ENCODE measurements around the gene PPIL4. TPM values are rescaled to one million over a fixed set of nuclear protein-coding genes. Genes with fewer than 3 reads are reported as not detected.

PPIL4 gene
- total and polyA plus RNA-seq, 8 donors: 6.5 to 14.2 (median 8.8) TPM

DNA sequence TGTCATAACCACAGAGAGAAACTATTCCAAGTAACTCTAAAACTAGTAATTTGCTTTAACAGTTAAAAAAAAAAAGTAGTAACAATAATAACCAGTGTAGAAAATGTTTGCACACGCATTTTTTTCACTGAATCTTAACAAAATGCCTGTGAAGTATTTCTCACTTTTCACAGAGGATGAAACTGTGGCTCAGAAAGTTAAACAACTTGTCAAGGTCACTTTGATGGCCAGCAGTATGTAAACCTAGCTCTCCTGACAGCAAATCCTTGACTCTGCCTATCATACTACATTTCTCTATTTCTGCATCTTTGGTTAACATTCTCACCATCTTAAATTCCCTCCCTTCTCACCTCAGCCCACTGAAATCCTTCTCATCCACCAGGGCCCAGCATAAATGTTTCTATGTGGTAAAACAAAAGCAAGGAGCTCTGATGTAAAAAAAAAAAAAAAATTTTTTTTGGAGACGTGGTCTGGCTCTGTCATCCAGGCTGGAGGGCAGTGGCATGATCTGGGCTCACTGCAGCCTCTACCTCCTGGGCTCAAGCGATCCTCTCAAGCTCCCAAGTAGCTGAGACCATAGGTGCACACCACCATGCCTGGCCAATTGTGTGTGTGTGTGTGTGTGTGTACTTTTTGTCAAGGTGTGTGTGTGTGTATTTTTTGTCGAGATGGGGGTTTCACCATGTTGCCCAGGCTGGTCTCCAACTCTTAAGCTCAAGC, 34.9 kb downstream of the PPIL4 start:
- no peaks in the 10 kb centered on the region for H3K9me3 ChIP-seq
- WGBS, 2 donors: 68 to 77% methylated on average over 4 of the region's 4 CpGs
- H3K27me3 ChIP-seq: no peaks in the 10 kb centered on the region
- no peak for ATAC-seq
- peaks cover 0 to 7% (median 0%) of the 10 kb centered on the region in 3 donors for H3K36me3 ChIP-seq
- H3K27ac ChIP-seq: no peak overlapping the region
- no peak for FAIRE-seq
- TF ChIP-seq, protein P1, sequence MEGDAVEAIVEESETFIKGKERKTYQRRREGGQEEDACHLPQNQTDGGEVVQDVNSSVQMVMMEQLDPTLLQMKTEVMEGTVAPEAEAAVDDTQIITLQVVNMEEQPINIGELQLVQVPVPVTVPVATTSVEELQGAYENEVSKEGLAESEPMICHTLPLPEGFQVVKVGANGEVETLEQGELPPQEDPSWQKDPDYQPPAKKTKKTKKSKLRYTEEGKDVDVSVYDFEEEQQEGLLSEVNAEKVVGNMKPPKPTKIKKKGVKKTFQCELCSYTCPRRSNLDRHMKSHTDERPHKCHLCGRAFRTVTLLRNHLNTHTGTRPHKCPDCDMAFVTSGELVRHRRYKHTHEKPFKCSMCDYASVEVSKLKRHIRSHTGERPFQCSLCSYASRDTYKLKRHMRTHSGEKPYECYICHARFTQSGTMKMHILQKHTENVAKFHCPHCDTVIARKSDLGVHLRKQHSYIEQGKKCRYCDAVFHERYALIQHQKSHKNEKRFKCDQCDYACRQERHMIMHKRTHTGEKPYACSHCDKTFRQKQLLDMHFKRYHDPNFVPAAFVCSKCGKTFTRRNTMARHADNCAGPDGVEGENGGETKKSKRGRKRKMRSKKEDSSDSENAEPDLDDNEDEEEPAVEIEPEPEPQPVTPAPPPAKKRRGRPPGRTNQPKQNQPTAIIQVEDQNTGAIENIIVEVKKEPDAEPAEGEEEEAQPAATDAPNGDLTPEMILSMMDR (IDR thresholded peaks at IDR 0.05): no peak
- H3K4me3 ChIP-seq: no peak overlapping the region
- intact Hi-C loops (cut with DNase I): no loop called here
- no peaks in the 10 kb centered on the region for H3K4me1 ChIP-seq
- DNase-seq: no peak

DNA sequence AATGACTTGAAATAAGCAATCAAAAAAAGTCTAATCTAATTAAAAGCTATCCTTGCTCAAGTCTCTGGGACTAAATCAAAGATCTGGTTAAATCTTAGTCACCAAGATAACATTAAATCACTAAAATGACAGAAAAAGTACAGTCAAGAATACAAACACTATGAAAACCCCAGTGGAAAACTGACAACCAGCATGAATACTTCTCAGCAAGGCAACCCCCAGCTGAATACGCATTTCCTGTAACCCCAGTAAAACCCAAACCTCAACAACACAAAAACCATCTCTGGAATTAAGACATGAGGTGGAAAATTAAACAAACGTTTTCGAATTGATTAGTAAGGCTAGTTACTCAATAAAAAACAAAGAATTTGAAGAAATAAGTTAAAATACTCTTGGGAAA, 37.4 kb downstream of the PPIL4 start:
- intact Hi-C loops (cut with DNase I): no loop called here
- no peaks in the 10 kb centered on the region for H3K27me3 ChIP-seq
- DNase-seq (no peak), ATAC-seq (no peak), FAIRE-seq (no peak)
- no peak overlapping the region for H3K27ac ChIP-seq
- peaks cover 0 to 7% (median 0%) of the 10 kb centered on the region in 3 donors for H3K36me3 ChIP-seq
- no peaks in the 10 kb centered on the region for H3K4me1 ChIP-seq
- 52 to 54% methylated on average over 3 of the region's 3 CpGs for WGBS, 2 donors
- H3K9me3 ChIP-seq: no peaks in the 10 kb centered on the region
- TF ChIP-seq, protein P1 (IDR thresholded peaks at IDR 0.05): no peak
- no peak overlapping the region for H3K4me3 ChIP-seq

DNA sequence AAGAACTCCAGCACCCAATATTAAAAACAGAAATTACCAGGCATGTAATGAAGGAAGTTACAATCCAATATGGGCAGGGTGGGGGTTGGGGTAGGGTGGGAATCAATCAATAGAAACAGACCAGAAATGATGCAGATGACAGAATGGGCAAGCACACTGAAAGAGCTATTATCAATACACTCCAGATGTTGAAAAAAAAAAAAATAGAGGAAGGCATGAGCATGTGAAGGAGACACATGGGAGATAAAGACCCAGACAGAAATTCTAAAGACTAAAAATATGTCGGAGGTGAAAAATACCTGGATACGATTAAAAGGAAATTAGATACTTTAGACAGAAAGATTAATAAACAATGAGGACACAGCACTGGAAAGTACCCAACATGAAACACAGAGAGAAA, 42.0 kb downstream of the PPIL4 start:
- ATAC-seq: no peak
- FAIRE-seq: no peak
- Histone ChIP-seq H3K4me3 (no peak overlapping the region), H3K36me3 (no peaks in the 10 kb centered on the region), H3K9me3 (no peaks in the 10 kb centered on the region), H3K4me1 (no peaks in the 10 kb centered on the region), H3K27ac (no peak overlapping the region), H3K27me3 (no peaks in the 10 kb centered on the region)
- TF ChIP-seq, protein P1 (IDR thresholded peaks at IDR 0.05): no peak
- intact Hi-C loops (cut with DNase I): no loop called here
- DNase-seq: no peak
- whole genome bisulfite sequencing, 2 donors: 53 to 64% methylated on average over 2 of the region's 2 CpGs

DNA sequence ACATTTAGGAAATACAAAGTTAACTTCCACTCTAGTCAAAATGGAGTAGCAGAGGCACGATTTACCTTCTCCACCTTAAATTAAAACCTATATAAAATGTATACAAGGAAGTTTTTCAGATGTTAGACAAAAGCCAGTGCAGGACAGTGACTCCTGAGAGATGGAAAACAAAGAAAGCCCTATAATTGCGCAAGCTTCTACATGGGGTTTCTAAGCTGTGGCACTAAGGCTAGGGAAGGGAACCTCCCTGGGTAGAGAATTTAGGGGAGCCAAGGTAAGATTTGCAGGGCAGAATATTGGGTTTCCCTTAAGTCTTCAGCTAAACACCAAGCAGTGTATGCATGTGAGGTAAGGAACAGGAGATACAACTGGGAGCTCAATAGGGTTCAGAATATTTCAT, 42.6 kb downstream of the PPIL4 start:
- FAIRE-seq (no peak), DNase-seq (no peak), ATAC-seq (no peak)
- Histone ChIP-seq H3K27me3 (no peaks in the 10 kb centered on the region), H3K4me1 (no peaks in the 10 kb centered on the region), H3K36me3 (no peaks in the 10 kb centered on the region), H3K27ac (no peak overlapping the region), H3K9me3 (no peaks in the 10 kb centered on the region), H3K4me3 (no peak overlapping the region)
- 90 to 91% methylated on average over 2 of the region's 2 CpGs for WGBS, 2 donors
- intact Hi-C loops (cut with DNase I): no loop called here
- TF ChIP-seq, protein P1 (IDR thresholded peaks at IDR 0.05): no peak

DNA sequence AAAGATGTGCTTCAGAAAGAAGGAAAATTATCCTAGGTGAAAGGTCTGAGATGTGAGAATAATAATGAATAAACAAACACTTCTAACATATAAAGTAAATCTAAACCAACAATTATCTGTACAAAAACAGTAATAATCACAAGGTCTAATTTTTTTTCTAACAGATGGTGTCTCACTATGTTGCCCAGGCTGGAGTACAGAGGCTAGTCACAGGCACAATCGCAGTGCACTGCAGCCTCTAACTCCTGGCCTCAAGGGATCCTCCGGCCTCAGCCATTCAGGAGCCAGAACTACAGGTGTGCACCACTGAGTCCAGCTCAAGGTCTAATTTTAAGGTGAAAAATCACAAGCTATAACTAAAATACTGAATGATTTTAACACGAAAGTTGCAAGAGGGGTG, 44.1 kb downstream of the PPIL4 start:
- H3K4me3 ChIP-seq: no peak overlapping the region
- FAIRE-seq: no peak

More for the DNA sequence above, 44.1 kb downstream of the PPIL4 start:
- intact Hi-C loops (cut with DNase I): no loop called here
- H3K27ac ChIP-seq: no peak overlapping the region
- ATAC-seq (no peak), DNase-seq (no peak)
- TF ChIP-seq, protein P1 (IDR thresholded peaks at IDR 0.05): no peak
- 90 to 95% methylated on average over 3 of the region's 3 CpGs for WGBS, 2 donors
- H3K36me3 ChIP-seq: no peaks in the 10 kb centered on the region
- H3K27me3 ChIP-seq: no peaks in the 10 kb centered on the region
- no peaks in the 10 kb centered on the region for H3K4me1 ChIP-seq
- H3K9me3 ChIP-seq: no peaks in the 10 kb centered on the region
